ENCODE results near the gene IL18RAP. TPM values are rescaled to one million over a fixed set of nuclear protein-coding genes. Genes with fewer than 3 reads are reported as not detected.

The IL18RAP gene
- total RNA-seq, 1 donor from 2014 or later = not detected

DNA sequence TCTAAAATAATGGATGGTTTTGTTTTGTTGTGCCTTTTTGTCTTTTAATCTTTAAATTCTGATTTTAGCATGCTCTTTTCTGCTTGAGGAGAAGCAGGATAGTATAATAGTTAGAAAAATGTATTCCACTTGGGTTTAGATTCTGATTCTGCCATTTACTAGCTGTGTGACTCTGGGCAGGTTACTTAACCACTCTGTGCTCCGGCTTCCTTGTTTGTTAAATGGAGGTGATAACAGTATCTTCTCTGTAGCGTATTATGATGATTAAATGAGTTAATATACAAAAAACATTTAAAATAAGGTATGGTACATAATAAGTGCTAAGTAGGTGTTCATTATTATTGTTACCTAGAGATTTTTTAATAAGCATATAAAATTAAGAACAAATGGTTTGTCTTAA lies 26.9 kb upstream of the IL18RAP start:
- H3K27me3 Mint-ChIP-seq (ENCODE audit: unreplicated experiment) = no peaks in the 10 kb centered on the region
- no peaks in the 10 kb centered on the region for H3K4me1 Mint-ChIP-seq (ENCODE audit: unreplicated experiment)
- no peaks in the 10 kb centered on the region for H3K36me3 Mint-ChIP-seq (ENCODE audit: low read depth, unreplicated experiment)
- no peaks in the 10 kb centered on the region for H3K9me3 Mint-ChIP-seq (ENCODE audit: unreplicated experiment)
- no peak overlapping the region for H3K27ac Mint-ChIP-seq (ENCODE audit: unreplicated experiment)
- TF ChIP-seq, protein P1, sequence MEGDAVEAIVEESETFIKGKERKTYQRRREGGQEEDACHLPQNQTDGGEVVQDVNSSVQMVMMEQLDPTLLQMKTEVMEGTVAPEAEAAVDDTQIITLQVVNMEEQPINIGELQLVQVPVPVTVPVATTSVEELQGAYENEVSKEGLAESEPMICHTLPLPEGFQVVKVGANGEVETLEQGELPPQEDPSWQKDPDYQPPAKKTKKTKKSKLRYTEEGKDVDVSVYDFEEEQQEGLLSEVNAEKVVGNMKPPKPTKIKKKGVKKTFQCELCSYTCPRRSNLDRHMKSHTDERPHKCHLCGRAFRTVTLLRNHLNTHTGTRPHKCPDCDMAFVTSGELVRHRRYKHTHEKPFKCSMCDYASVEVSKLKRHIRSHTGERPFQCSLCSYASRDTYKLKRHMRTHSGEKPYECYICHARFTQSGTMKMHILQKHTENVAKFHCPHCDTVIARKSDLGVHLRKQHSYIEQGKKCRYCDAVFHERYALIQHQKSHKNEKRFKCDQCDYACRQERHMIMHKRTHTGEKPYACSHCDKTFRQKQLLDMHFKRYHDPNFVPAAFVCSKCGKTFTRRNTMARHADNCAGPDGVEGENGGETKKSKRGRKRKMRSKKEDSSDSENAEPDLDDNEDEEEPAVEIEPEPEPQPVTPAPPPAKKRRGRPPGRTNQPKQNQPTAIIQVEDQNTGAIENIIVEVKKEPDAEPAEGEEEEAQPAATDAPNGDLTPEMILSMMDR (IDR thresholded peaks at IDR 0.05; ENCODE audit: unreplicated experiment) = no peak
- DNase-seq (ENCODE audit: low spot score) = no peak
- H3K4me3 Mint-ChIP-seq (ENCODE audit: unreplicated experiment) = no peak overlapping the region

DNA sequence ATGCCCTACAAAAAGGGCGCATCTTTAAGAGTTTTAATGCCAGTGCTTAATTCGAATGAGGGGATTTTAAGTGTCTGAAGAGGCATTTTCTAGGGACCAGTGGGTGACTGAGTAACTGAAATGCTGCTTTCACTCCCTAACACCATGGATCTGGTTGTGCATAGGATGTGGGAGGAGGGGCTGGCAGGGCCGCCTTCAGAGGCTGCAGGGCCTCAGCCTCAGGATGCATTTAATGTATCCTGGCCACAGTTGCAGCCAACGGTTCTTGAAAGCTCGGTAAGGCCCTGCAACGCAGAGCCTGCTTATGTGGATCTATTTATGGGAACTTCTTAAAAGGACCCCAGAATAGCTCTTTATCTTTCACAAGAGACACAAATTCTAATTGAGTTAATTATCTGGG lies 25.8 kb upstream of the IL18RAP start:
- Mint-ChIP-seq H3K27ac (ENCODE audit: unreplicated experiment) (no peak overlapping the region), H3K27me3 (ENCODE audit: unreplicated experiment) (no peaks in the 10 kb centered on the region), H3K9me3 (ENCODE audit: unreplicated experiment) (no peaks in the 10 kb centered on the region), H3K36me3 (ENCODE audit: low read depth, unreplicated experiment) (no peaks in the 10 kb centered on the region), H3K4me3 (ENCODE audit: unreplicated experiment) (no peak overlapping the region), H3K4me1 (ENCODE audit: unreplicated experiment) (no peaks in the 10 kb centered on the region)
- no peak for DNase-seq (ENCODE audit: low spot score)
- TF ChIP-seq, protein P1 (IDR thresholded peaks at IDR 0.05; ENCODE audit: unreplicated experiment) = no peak

DNA sequence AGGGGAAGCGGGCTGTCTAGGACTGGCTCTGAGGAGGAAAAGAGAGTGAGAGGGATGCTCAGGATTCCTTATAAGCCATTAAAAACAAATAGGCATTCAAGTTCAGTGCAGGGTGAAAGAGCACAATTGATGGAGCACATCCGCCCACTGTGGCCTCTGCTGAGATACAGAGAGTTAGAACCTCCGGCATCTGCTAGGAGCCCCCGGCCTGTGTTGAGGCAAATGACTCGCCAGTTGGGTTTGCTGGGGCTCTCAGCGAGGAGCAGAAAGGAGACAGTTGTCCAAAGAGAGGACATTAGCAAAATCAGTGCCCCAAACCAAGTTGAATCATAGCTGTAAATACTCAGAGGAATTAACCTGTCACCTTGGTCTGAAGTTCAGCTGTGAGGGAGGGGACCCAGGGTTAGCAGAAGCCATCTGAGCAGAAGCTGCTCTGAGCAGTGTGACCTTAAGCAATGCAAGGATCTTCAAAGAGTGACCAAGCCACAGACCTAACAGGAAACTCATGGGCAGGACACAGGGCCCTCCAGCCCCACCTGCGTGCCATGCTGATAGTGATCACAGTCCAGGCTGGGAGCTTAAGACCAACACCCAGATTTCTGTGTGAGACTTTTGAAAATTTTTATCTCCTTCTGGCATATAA lies 23.3 kb upstream of the IL18RAP start:
- Mint-ChIP-seq H3K27me3 (ENCODE audit: unreplicated experiment) (no peaks in the 10 kb centered on the region), H3K36me3 (ENCODE audit: low read depth, unreplicated experiment) (no peaks in the 10 kb centered on the region), H3K9me3 (ENCODE audit: unreplicated experiment) (no peaks in the 10 kb centered on the region), H3K4me3 (ENCODE audit: unreplicated experiment) (no peak overlapping the region), H3K27ac (ENCODE audit: unreplicated experiment) (no peak overlapping the region), H3K4me1 (ENCODE audit: unreplicated experiment) (no peaks in the 10 kb centered on the region)
- no peak for DNase-seq (ENCODE audit: low spot score)
- TF ChIP-seq, protein P1 (IDR thresholded peaks at IDR 0.05; ENCODE audit: unreplicated experiment) = no peak

DNA sequence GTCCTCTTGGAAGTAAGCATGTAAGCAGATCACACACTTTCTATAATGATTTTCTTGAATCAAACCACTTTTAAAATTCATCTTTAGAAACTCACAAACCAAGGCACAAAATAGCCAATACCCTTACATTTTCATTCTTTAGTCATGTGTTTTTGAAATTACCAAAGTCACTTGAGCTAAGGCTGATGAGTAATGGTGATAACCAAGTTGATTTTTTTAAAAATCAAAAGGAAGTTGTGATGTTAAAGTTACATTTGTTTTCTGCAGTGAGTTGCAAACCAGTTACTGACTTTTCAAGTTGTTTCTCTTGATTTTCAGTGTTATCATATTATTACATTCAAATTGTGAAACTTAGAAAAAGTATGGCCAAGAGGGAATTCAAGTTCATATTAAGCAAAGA lies 21.5 kb upstream of the IL18RAP start:
- Mint-ChIP-seq H3K9me3 (ENCODE audit: unreplicated experiment) (no peaks in the 10 kb centered on the region), H3K27me3 (ENCODE audit: unreplicated experiment) (no peaks in the 10 kb centered on the region), H3K4me3 (ENCODE audit: unreplicated experiment) (no peak overlapping the region), H3K27ac (ENCODE audit: unreplicated experiment) (no peak overlapping the region), H3K36me3 (ENCODE audit: low read depth, unreplicated experiment) (no peaks in the 10 kb centered on the region), H3K4me1 (ENCODE audit: unreplicated experiment) (no peaks in the 10 kb centered on the region)
- DNase-seq (ENCODE audit: low spot score) = no peak
- TF ChIP-seq, protein P1 (IDR thresholded peaks at IDR 0.05; ENCODE audit: unreplicated experiment) = no peak

DNA sequence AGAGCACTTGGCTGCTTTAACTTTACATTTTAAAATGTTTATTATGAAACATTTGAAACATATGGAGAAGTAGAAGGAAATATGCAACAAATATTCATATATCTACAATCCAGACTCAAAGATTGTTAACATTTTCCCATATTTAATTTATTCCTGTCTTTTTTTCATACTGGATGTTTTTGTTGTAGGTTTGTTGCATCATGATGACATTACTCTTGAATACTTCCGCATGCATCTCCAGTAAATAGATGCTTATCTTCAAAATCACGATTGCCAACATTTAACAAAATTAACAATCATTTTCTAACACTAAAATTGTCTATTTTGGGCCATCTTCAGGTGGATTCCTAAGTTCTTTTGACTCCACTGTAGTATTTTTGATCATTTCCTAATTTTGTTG lies 21.1 kb upstream of the IL18RAP start:
- TF ChIP-seq, protein P1 (IDR thresholded peaks at IDR 0.05; ENCODE audit: unreplicated experiment) = no peak
- no peaks in the 10 kb centered on the region for H3K27me3 Mint-ChIP-seq (ENCODE audit: unreplicated experiment)
- DNase-seq (ENCODE audit: low spot score) = no peak
- no peak overlapping the region for H3K4me3 Mint-ChIP-seq (ENCODE audit: unreplicated experiment)
- H3K36me3 Mint-ChIP-seq (ENCODE audit: low read depth, unreplicated experiment) = no peaks in the 10 kb centered on the region
- H3K9me3 Mint-ChIP-seq (ENCODE audit: unreplicated experiment) = no peaks in the 10 kb centered on the region
- no peaks in the 10 kb centered on the region for H3K4me1 Mint-ChIP-seq (ENCODE audit: unreplicated experiment)
- H3K27ac Mint-ChIP-seq (ENCODE audit: unreplicated experiment) = no peak overlapping the region
